Progenitor cell of endocrine pancreas (in vitro differentiated cells): ENCODE data around the gene FOXJ3. TPM values are rescaled to one million over a fixed set of nuclear protein-coding genes. Genes with fewer than 3 reads are reported as not detected.
A peak's percentile ranks its signal among the peaks of the same experiment; 100 is the strongest.

Source experiments
- DNase-seq: peaks from one replicate; pipeline ENCODE4 v3.0.0; 2021; ENCODE audit warnings: low spot score; ENCODE audit not compliant: unreplicated experiment
- H3K27ac Mint-ChIP-seq: 2 replicates; pipeline ENCODE4 v1.8.0; 2021; ENCODE audit warnings: mild to moderate bottlenecking, moderate library complexity, mixed read lengths
- H3K27me3 Mint-ChIP-seq: 2 replicates; pipeline ENCODE4 v1.8.0; 2021; ENCODE audit warnings: mixed read lengths
- H3K36me3 Mint-ChIP-seq: 2 replicates; pipeline ENCODE4 v1.8.0; 2022; ENCODE audit warnings: mixed read lengths; ENCODE audit not compliant: insufficient read depth
- H3K4me1 Mint-ChIP-seq: 2 replicates; pipeline ENCODE4 v1.8.0; 2021; ENCODE audit warnings: low read depth, mixed read lengths
- H3K4me3 Mint-ChIP-seq: 2 replicates; pipeline ENCODE4 v1.8.0; 2021; ENCODE audit warnings: low read depth, mild to moderate bottlenecking, moderate library complexity, mixed read lengths
- H3K9me3 Mint-ChIP-seq: 2 replicates; pipeline ENCODE4 v1.8.0; 2021; ENCODE audit warnings: low read depth, mixed read lengths
- total RNA-seq: library from RNA; stranded (reverse); gene quantifications from 2 replicates; pipeline ENCODE4 v1.2.1, GENCODE V29; 2021
- TF ChIP-seq, protein P1 (sequence below): fragments of 200-600 bp; sonication (generic); IDR thresholded peaks from one replicate; pipeline ENCODE4 v1.5.0; 2021; ENCODE audit warnings: antibody characterized with exemption, mild to moderate bottlenecking; ENCODE audit not compliant: unreplicated experiment

The FOXJ3 gene
- total RNA-seq, 1 donor from 2014 or later: 63.0 TPM

DNA sequence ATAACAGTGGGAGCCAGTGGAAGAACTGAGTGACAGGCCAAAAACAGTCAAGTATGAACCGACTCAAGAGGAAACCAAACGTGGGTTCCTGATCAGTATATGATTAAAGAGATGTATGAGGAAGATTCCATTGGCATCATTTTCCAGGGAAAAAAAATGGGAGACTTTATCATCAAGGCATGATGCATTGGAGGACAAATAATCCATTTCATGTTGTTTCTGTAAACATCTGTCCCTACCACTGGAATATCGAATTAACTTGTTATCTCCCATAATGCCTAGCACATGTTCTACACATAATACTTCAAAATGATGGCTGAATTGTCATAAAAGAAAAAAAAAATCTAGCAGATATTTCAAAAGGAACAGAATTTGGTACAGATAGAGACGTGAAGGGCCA lies 13.3 kb downstream of the FOXJ3 start:
- Mint-ChIP-seq H3K9me3 (no peaks in the 10 kb centered on the region), H3K4me1 (peaks cover 37% of the 10 kb centered on the region), H3K4me3 (no peak overlapping the region), H3K27me3 (no peaks in the 10 kb centered on the region), H3K27ac (no peak overlapping the region), H3K36me3 (no peaks in the 10 kb centered on the region)
- TF ChIP-seq, protein P1, sequence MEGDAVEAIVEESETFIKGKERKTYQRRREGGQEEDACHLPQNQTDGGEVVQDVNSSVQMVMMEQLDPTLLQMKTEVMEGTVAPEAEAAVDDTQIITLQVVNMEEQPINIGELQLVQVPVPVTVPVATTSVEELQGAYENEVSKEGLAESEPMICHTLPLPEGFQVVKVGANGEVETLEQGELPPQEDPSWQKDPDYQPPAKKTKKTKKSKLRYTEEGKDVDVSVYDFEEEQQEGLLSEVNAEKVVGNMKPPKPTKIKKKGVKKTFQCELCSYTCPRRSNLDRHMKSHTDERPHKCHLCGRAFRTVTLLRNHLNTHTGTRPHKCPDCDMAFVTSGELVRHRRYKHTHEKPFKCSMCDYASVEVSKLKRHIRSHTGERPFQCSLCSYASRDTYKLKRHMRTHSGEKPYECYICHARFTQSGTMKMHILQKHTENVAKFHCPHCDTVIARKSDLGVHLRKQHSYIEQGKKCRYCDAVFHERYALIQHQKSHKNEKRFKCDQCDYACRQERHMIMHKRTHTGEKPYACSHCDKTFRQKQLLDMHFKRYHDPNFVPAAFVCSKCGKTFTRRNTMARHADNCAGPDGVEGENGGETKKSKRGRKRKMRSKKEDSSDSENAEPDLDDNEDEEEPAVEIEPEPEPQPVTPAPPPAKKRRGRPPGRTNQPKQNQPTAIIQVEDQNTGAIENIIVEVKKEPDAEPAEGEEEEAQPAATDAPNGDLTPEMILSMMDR: no peak
- no peak for DNase-seq

DNA sequence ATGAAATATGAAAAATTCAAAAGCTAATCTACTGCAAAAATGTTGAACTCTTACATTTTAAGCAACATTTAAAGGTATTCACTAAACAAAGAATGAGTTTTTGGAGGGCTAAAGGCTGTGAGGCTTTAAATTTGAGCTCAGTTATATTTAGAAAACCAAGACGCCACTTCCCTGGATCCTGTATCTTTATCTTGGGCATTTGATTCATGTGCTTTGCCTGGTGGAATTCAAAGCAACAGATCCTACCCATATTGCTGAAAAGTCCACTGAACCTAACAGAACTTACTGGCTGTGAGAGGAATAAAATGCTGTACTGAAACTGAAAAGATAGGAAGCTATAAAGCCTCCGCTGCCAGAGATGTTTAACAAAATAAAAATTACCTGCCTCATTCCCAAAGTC lies 14.3 kb downstream of the FOXJ3 start:
- no peak overlapping the region for H3K27ac Mint-ChIP-seq

DNA sequence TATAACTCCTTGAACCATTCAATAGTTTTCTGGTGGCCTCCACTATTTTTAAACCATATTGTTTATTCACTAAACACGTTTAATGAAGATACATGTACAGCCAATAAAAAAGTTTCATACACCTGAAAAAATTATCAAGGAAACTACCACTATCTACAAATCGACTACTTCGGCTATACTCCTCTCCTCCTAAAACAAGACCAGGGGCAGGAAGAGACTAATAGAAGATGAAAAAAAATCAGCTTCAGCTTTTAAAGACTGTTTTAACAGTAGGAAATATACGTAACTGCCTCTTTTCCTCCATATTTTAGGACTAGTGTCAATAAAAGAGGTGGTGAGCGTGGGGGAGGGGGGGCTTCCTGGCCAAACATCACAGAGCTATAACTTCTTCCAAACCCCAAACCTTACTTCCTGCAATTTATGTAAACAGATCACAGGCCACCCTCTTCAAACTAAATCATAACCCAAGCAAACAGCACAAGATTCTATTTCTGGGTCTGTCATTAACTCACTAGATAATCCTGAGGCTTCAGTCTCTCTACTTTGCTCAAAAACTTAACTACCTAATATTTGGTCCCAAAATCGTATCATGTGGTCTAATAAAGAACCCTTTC lies 15.1 kb downstream of the FOXJ3 start:
- H3K27me3 Mint-ChIP-seq: no peaks in the 10 kb centered on the region
- TF ChIP-seq, protein P1: no peak
- peak overlapping the region; percentile 5 for H3K27ac Mint-ChIP-seq
- no peaks in the 10 kb centered on the region for H3K36me3 Mint-ChIP-seq
- peaks cover 35% of the 10 kb centered on the region for H3K4me1 Mint-ChIP-seq
- no peak for DNase-seq
- no peaks in the 10 kb centered on the region for H3K9me3 Mint-ChIP-seq
- no peak overlapping the region for H3K4me3 Mint-ChIP-seq

More for the DNA sequence above, 14.3 kb downstream of the FOXJ3 start:
- Mint-ChIP-seq H3K4me1 (peaks cover 36% of the 10 kb centered on the region), H3K9me3 (no peaks in the 10 kb centered on the region), H3K36me3 (no peaks in the 10 kb centered on the region), H3K27me3 (no peaks in the 10 kb centered on the region), H3K4me3 (no peak overlapping the region)
- no peak for DNase-seq
- TF ChIP-seq, protein P1: no peak

DNA sequence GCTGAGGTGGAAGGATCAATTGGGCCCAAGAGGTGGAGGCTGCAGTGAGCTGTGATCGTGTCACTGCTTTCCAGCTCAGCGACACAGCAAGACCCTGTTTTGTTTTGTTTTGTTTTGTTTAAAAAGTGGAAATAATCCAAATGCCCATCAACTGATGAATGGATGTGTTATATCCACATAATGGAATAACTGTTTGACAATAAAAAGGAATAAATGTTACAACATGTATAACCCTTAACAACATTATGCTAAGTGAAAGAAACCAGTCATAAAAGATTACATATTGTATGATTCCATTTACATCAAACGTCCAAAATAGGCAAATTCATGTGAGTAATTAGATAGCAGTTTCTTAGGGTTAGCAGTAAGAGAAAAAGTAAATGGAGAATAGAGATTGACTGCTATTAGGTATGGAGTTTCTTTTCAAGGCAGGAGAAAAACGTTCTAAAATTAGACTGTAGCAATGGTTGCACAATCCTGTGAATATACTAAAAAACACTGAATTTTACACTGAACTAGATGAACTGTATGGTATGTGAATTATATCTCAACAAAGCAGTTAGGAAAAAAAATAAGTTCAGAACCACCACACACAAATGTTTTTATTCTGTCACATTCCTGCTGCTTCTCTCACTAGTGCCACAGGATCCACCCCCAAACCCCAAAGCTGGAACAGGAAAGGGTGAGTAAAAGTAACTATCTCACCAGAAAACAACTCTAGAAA lies 15.7 kb downstream of the FOXJ3 start:
- TF ChIP-seq, protein P1: no peak
- peak overlapping the region; percentile 5 for H3K27ac Mint-ChIP-seq
- peaks cover 37% of the 10 kb centered on the region for H3K4me1 Mint-ChIP-seq
- no peaks in the 10 kb centered on the region for H3K9me3 Mint-ChIP-seq
- H3K36me3 Mint-ChIP-seq: no peaks in the 10 kb centered on the region
- H3K4me3 Mint-ChIP-seq: no peak overlapping the region
- H3K27me3 Mint-ChIP-seq: no peaks in the 10 kb centered on the region
- no peak for DNase-seq

DNA sequence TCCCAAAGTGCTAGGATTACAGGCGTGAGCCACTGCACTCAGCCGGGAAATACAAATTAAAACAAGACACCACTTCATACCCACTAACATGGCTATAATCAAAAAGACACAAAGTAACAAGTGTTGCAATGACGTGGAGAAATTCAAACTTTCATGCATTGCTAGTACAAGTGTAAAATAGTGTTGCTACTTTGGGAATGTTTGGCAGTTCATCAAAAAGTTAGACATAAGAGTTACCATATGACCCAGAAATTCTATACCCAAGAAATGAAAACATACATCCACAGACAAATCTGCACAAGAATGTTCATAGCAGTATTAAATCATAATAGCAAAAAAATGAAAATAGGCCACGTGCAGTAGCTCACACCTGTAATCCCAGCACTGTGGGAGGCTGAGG lies 16.4 kb downstream of the FOXJ3 start:
- Mint-ChIP-seq H3K36me3 (no peaks in the 10 kb centered on the region), H3K27me3 (no peaks in the 10 kb centered on the region), H3K4me1 (peaks cover 42% of the 10 kb centered on the region), H3K9me3 (no peaks in the 10 kb centered on the region), H3K4me3 (no peak overlapping the region), H3K27ac (no peak overlapping the region)
- TF ChIP-seq, protein P1: no peak
- no peak for DNase-seq
